ENCODE data around the gene NAT8L.
"Not testable (repeated sequence)": the region's sequence is repeated elsewhere in the genome, so short reads cannot be mapped to it uniquely, and the experiment has no call there.

NAT8L gene, protein sequence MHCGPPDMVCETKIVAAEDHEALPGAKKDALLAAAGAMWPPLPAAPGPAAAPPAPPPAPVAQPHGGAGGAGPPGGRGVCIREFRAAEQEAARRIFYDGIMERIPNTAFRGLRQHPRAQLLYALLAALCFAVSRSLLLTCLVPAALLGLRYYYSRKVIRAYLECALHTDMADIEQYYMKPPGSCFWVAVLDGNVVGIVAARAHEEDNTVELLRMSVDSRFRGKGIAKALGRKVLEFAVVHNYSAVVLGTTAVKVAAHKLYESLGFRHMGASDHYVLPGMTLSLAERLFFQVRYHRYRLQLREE

DNA sequence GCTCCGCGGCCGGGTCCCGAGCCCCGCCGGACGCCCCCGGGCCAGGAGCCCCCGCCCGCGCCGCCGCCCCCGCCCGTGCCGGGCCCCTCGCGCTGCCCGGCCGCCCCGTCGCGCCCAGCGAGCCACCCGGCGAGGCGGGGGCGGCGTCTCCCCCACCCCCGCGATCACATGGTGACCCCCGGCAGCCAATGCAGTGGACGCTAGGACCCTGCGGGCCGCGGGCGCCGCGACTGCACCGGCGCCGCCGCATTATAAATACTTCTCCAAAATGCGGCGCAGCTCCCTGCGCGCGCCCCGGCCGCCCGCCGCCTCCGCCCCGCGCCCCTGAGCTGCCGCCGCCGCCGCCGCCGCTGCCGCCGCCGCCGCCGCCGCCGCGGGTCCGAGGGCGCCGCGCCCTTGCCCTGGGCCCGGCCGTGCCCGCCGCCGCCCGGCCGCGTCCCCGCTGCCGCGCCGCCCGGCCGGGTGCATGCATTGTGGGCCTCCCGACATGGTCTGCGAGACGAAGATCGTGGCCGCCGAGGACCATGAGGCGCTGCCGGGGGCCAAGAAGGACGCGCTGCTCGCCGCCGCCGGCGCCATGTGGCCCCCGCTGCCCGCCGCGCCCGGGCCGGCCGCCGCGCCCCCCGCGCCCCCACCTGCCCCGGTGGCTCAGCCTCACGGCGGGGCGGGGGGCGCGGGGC, at the start of gene NAT8L:
NAT8L (plus strand) TSS at position 282 of the 680 bp plus-strand sequence; CDS start at position 467, 185 bp downstream.
- no peak for DNase-seq (ENCODE audit: low read depth)

DNA sequence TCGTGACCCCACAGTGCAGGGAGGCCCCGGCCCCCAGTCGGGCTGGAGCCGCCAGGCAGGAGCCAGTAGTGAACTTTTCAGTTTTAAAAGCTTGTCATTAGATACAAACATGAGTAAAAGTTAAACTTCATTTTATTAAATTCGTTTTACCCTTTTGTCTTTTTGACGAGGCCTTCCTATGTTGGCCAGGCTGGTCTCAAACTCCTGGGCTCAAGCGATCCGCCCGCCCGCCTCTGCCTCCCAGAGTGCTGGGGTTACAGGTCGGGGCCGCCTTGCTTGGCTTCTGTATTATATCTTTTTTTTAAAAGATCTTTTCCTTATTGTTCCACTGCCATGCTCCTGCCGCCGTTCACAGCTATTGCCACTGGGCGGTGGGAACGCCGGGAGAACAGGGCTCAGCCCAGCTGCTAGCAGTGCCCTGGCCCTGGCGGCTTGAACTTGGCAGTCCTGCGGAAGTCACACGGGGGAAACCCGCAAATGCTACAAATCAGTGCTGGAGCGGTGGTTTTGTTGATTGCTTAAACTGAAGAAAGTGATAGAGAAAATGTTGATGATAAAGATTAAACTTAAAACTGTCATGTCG, 49.4 kb upstream of the NAT8L start:
- DNase-seq (ENCODE audit: low read depth) = peak; percentile 11

- no peak for DNase-seq (ENCODE audit: low read depth)
These were observed 47.5 kb upstream of the NAT8L start for GRCh38 chr4:2011583-2011982.

DNA sequence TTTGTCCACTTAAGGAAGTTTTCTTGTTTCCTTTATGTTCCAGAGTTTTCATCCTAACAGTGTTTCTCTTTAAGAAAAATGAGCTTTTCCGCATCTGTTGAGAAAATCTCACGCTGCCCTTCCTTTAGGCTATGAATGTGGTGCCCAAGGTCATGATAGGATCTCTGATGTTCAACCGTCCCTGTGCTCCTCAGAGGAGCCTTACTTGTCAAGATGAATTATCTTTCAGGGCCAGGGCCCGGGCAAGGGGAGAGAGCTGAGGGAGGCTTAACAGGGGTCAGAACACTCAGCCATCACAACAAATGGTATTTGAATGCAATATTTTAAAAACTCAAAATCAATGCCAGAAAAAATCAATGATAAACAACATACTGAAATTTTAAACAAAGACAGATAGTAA, 44.1 kb upstream of the NAT8L start:
- DNase-seq (ENCODE audit: low read depth) = no peak

DNA sequence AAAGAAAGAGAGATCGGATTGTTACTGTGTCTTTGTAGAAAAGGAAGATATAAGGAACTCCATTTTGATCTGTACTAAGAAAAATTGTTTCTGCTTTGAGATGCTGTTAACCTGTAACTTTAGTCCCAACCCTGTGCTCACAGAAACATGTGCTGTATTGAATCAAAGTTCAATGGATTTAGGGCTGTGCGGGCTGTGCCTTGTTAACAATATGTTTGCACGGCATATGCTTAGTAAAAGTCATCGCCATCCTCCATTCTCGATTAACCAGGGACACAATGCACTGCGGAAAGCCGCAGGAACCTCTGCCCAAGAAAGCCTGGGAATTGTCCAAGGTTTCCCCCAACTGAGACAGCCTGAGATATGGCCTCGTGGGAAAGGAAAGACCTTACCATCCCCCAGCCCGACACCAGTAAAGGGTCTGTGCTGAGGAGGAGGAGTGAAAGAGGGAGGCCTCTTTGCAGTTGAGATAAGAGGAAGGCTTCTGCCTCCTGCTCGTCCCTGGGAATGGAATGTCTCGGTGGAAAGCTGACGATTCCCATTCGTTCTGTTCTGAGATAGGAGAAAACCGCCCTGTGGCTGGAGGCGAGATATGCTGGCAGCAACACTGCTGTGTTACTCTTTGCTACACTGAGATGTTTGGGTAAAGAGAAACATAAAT, 37.6 kb upstream of the NAT8L start:
- DNase-seq (ENCODE audit: low read depth) = not testable (repeated sequence)

DNA sequence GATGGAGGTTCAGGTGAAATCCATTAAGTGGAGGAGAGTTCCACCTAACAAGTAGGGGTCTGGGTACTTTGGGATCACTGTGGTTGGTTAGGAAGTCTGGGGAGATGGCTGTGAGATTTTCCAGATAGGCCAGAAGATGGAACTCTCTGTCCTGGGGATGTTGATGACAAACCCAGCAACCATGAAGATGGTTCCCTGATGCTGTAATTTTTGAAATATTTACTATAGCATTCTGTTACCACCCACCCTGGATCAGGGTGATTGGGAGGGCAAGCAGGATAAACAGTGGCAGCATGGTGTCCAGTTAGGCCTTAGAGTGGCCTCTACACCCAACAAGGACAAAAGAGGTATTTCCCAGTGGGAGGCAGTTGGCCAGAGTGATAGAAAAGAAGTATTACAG, 34.4 kb upstream of the NAT8L start:
- no peak for DNase-seq (ENCODE audit: low read depth)

DNA sequence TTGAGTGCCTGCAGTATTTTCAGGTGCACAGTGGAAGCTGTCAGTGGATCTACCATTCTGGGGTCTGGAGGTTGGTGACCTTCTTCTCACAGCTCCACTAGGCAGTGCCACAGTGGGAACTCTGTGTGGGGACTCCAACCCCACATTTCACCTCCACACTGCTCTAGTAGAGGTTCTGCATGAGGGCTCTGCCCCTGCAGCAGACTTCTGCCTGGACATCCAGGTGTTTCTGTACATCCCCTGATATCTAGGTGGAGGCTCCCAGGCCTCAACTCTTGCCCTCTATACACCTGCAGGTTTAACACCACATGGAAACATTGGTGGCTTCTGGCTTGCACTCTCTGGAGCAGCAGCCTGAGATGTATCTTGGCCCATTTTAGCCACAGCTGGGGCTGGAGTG, 33.3 kb upstream of the NAT8L start:
- no peak for DNase-seq (ENCODE audit: low read depth)

DNA sequence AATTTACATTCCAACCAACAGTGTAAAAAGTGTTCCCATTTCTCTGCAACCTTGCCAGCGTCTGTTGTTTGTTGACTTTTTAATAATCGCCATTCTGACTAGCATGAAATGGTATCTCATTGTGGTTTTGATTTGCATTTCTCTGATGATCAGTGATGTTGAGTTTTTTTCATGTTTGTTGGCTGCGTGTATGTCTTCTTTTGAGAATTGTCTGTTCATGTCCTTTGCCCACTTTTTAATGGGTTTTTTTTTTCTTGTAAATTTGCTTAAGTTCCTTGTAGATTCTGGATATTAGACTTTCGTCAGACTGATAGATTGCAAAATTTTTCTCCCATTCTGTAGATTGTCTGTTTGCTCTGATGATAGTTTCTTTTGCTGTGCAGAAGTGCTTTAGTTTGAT, 32.0 kb upstream of the NAT8L start:
- not testable (repeated sequence) for DNase-seq (ENCODE audit: low read depth)

DNA sequence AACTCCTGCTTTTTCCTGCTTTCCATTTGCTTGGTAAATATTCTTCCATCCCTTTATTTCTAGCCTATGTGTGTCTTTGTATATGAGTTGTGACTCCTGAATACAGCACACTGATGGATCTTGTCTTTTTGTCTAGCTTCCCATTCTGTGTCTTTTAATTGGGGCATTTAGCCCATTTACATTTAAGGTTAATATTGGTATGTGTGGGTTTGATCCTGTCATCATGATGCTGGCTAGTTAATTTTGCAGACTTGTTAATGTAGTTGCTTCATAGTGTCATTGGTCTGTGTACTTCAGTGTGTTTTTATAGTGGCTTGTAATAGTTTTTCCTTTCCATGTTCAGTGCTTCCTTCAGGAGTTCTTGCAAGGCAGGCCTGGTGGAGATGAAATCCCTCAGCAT, 28.0 kb upstream of the NAT8L start:
- not testable (repeated sequence) for DNase-seq (ENCODE audit: low read depth)

DNA sequence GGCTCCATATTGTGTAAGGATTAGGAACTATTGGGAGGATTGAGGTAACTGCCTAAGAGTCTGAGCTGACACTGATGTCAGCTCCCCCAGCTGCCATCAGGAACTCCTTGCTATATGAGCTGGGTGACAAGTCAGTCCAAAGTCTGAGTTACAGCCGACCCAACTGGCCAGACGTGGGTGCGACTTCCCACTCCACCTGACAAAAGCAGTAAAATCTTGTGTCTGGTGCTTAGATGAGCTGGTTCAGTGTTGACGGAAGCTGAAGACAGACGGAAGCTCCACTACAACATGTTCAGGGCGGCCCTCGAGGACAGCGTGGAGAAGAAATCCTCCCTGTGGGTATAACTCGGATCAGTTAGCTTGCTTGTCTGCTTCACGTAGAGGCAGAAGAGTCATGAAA, 22.8 kb upstream of the NAT8L start:
- DNase-seq (ENCODE audit: low read depth) = no peak

GRCh38 chr4:2036866-2037265, 22.3 kb upstream of the NAT8L start:
- peak; percentile 87 for DNase-seq (ENCODE audit: low read depth)

DNA sequence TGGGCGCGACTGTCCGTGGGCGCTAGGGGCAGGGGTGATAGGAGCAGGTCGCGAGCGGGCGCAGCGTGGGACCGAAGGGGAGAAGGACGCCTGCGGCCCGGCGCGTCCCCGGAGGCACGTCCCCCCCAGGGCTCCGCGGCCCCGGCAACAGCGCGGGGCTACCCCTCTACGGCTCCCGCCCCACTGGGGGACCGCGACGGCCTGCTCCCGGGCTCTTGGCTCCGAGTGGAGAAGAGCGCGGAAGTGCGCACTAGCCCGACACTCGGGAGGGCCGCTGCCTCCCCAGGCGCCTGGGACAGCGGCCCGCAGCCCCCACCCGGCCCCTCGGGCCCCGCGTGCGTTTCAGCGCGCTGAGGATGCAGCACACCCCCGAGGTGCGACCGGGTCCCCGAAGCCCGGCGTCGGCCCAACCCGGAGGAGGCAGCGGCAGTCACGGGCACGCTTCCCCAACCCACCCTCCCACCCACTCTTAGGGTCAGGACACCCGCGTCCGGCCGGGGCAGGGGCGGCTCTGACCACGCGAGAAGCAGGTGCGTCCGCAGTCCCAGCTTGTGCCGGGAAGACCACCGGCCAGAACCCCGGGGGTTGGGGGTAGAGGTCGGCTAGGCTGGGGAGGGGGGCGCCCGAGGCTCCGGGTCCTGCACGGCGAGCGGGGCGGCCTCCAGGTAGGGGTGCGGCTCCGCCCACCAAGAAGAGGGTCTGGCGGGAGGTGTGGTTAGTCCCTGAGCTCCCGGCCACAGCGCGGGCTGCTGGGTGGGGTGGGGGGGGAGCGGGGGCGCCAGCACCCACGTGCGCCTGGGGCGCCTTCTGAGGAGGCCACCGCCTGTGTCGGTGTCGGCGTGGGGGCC, 18.5 kb upstream of the NAT8L start:
- no peak for DNase-seq (ENCODE audit: low read depth)

DNA sequence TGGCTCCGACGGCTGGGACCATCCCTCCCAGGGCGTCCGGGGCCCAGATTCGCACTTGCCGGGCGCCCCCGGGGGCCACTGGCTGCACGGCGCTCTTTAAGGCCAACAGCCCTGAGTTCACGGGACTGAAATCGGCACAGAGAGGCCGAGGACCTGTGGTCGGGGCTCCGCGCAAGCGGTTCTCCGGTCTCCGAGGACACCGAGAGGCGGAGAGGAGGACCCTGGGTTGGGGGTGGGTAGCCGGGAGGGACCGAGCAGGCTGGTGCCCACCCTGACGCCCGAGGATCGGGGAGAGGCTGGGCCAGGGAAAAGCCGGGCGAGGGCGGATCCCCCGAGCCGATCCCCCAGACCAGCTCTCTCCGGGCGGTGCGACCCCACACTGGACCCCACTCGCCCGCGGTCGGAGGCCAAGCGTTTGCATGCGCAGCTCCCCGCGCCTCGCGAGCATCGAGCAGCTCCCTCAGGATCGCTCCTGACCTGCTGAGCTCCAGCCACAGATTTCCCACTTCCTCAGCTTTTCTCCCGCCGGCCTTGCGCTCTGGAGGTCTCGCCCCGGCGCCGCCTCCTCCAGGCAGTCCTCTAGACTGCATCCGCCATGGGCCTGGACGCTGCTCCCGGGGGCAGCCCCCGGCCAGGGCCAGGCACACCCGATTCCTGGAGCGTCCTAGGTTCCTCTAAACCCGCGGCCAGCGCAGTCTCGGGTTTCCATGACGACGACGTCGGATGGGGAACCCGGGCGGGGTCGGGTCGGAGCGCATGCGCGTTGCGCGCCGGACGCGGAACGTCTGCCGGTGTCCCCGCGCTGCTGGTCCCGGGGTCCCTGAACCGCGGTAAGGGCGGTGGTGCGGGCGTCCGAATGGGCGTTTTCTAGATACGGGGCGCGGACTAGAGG, 17.6 kb upstream of the NAT8L start:
- DNase-seq (ENCODE audit: low read depth) = peak; percentile 83

- DNase-seq (ENCODE audit: low read depth) = no peak
These were observed 16.8 kb upstream of the NAT8L start for GRCh38 chr4:2042204-2042946.

- no peak for DNase-seq (ENCODE audit: low read depth)
These were observed 16.2 kb upstream of the NAT8L start for GRCh38 chr4:2042947-2043395.

DNA sequence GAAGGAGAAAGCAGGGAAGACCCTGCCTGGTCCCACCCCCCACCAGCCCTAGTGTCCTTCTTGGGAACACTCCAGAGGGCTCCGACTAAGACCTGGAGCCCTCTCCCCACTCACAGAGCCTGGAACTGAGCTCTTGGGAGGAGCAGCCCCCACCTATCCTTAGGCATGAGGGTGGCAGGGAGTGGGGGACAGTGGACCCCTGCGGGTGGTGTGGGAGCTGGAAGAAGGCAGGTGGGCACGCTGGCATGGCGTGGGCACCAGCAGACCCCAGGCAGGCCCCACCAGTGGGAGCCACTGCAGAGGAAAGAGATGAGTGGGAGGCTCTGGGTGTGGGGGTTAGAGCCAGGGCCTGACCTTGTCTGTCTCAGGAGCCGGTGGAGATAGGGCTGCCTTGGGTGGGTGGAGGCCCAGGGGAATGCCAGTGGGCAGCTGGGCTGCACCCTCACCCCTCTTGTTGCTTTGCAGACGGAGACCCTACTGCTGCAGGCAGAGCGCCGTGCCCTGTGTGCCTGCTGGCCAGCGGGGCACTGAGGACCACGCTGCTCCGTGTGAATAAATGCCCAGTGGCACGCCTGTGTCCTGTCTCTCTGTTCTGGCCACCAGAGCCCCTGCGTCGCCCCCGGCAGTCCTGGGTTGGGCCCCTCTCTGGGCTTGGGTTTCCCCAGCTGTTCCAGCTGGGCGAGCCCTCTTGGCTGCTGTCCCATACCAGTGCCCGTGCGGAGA, 15.6 kb upstream of the NAT8L start:
- no peak for DNase-seq (ENCODE audit: low read depth)

DNA sequence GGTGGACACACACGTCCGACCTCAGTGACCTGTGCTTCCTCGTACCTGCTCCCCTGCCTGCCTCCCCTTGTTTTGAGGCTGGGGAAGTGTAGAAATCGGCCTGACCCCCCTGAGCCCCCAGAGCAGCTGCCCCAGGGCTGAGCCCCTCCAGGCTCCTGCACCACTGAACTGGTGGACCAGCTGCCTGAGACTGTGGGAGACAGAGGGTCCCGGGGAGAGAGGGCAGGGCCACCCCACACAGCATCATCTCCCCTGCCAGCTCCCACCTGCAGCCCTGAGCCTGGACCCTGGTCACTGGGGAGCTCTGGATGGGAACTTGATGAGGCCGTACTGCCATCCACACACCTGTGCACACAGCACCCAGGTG, 15.0 kb upstream of the NAT8L start:
- no peak for DNase-seq (ENCODE audit: low read depth)

GRCh38 chr4:2044542-2045517, 14.3 kb upstream of the NAT8L start:
- no peak for DNase-seq (ENCODE audit: low read depth)
